ENCODE measurements around the gene BTNL8. TPM values are rescaled to one million over a fixed set of nuclear protein-coding genes. Genes with fewer than 3 reads are reported as not detected.

The BTNL8 gene
- total and polyA plus RNA-seq, 2 donors from 2014 or later = 0.19 to 1.2 TPM

GRCh38 chr5:180969406-180969805 is 70.4 kb downstream of the BTNL8 start:
- no peaks in the 10 kb centered on the region for H3K9me3 ChIP-seq (ENCODE audit: control insufficient read depth in 2 of 3, insufficient read depth in 1 of 3, low read length in 3 of 3)
- intact Hi-C loops (cut with DNase I) = no loop called here

GRCh38 chr5:180970336-180970735 is 71.4 kb downstream of the BTNL8 start:
- no peak overlapping the region for H3K9ac ChIP-seq (ENCODE audit: low read length in 3 of 3)
- no peak overlapping the region for H3K27ac ChIP-seq (ENCODE audit: low read depth in 2 of 2, low read length in 2 of 2)
- H3K36me3 ChIP-seq (ENCODE audit: control insufficient read depth in 2 of 3, insufficient read depth in 3 of 3, low read length in 3 of 3) = no peaks in the 10 kb centered on the region
- no peaks in the 10 kb centered on the region for H3K4me1 ChIP-seq (ENCODE audit: control insufficient read depth in 2 of 3, insufficient read depth in 2 of 3, low read depth in 1 of 3, low read length in 3 of 3)
- no peak overlapping the region for H3K4me3 ChIP-seq (ENCODE audit: low read length in 3 of 3)
- no peaks in the 10 kb centered on the region for H3K27me3 ChIP-seq (ENCODE audit: control insufficient read depth, insufficient read depth, low read length)
- intact Hi-C loops (cut with DNase I) = no loop called here
- DNase-seq (no peak), FAIRE-seq (no peak)
- no peak for TF ChIP-seq CTCF (IDR thresholded peaks at IDR 0.05; ENCODE audit: borderline replicate concordance, extremely low read depth, insufficient read depth)
- H3K9me3 ChIP-seq (ENCODE audit: control insufficient read depth in 2 of 3, insufficient read depth in 1 of 3, low read length in 3 of 3) = no peaks in the 10 kb centered on the region

More at GRCh38 chr5:180969406-180969805, 70.4 kb downstream of the BTNL8 start:
- no peaks in the 10 kb centered on the region for H3K27me3 ChIP-seq (ENCODE audit: control insufficient read depth, insufficient read depth, low read length)
- no peak overlapping the region for H3K4me3 ChIP-seq (ENCODE audit: low read length in 3 of 3)
- no peak for TF ChIP-seq CTCF (IDR thresholded peaks at IDR 0.05; ENCODE audit: borderline replicate concordance, extremely low read depth, insufficient read depth)
- H3K4me1 ChIP-seq (ENCODE audit: control insufficient read depth in 2 of 3, insufficient read depth in 2 of 3, low read depth in 1 of 3, low read length in 3 of 3) = no peaks in the 10 kb centered on the region
- no peak overlapping the region for H3K27ac ChIP-seq (ENCODE audit: low read depth in 2 of 2, low read length in 2 of 2)
- H3K9ac ChIP-seq (ENCODE audit: low read length in 3 of 3) = no peak overlapping the region
- DNase-seq (no peak), FAIRE-seq (no peak)
- H3K36me3 ChIP-seq (ENCODE audit: control insufficient read depth in 2 of 3, insufficient read depth in 3 of 3, low read length in 3 of 3) = no peaks in the 10 kb centered on the region

GRCh38 chr5:180970875-180971274 is 71.9 kb downstream of the BTNL8 start:
- no peak for DNase-seq
- Histone ChIP-seq H3K4me3 (ENCODE audit: low read length in 3 of 3) (no peak overlapping the region), H3K27ac (ENCODE audit: low read depth in 2 of 2, low read length in 2 of 2) (no peak overlapping the region), H3K9ac (ENCODE audit: low read length in 3 of 3) (no peak overlapping the region), H3K9me3 (ENCODE audit: control insufficient read depth in 2 of 3, insufficient read depth in 1 of 3, low read length in 3 of 3) (no peaks in the 10 kb centered on the region), H3K36me3 (ENCODE audit: control insufficient read depth in 2 of 3, insufficient read depth in 3 of 3, low read length in 3 of 3) (no peaks in the 10 kb centered on the region), H3K4me1 (ENCODE audit: control insufficient read depth in 2 of 3, insufficient read depth in 2 of 3, low read depth in 1 of 3, low read length in 3 of 3) (no peaks in the 10 kb centered on the region), H3K27me3 (ENCODE audit: control insufficient read depth, insufficient read depth, low read length) (no peaks in the 10 kb centered on the region)
- no peak for FAIRE-seq
- no peak for TF ChIP-seq CTCF (IDR thresholded peaks at IDR 0.05; ENCODE audit: borderline replicate concordance, extremely low read depth, insufficient read depth)
- intact Hi-C loops (cut with DNase I) = no loop called here

Measured in kidney (tissue), 14 donors.